CD14-positive monocyte (primary cell): ENCODE results near the gene PCDHA5. TPM values are rescaled to one million over a fixed set of nuclear protein-coding genes. Genes with fewer than 3 reads are reported as not detected.
"Not testable (repeated sequence)": the region's sequence is repeated elsewhere in the genome, so short reads cannot be mapped to it uniquely, and the experiment has no call there.

Experiments
- DNase-seq, 3 donors: peaks; one replicate each; pipeline ENCODE4 v3.0.0-alpha.2; 2011 to 2022
- H2AFZ ChIP-seq: 2 replicates; pipeline ENCODE4 v1.6.0; 2012; ENCODE audit warnings: mild to moderate bottlenecking, low read depth, low read length, inconsistent platforms; ENCODE audit not compliant: insufficient read depth, poor library complexity, severe bottlenecking
- H3K27ac ChIP-seq, 2 donors: 1 replicate in 1 of 2; 2 replicates in 1 of 2; pipeline ENCODE4 v1.5.1; 2012 to 2013; ENCODE audit warnings: low read length in 2 of 2, control low read depth in 1 of 2, inconsistent platforms in 1 of 2, low read depth in 1 of 2, mild to moderate bottlenecking in 1 of 2
- H3K27me3 ChIP-seq, 2 donors: one replicate each; pipeline versions ENCODE4 v1.6.0 to v1.6.1; 2011 to 2013; ENCODE audit warnings: low read length in 2 of 2; ENCODE audit not compliant: control insufficient read depth in 2 of 2, insufficient read depth in 2 of 2
- H3K36me3 ChIP-seq, 2 donors: replicated peaks in 1 of 2; 1 replicate in 1 of 2; 2 replicates in 1 of 2; pipeline versions ENCODE4 v1.5.1 to v1.6.1; 2012 to 2013; ENCODE audit warnings: low read length in 2 of 2, control low read depth in 1 of 2, inconsistent platforms in 1 of 2, mild to moderate bottlenecking in 1 of 2; ENCODE audit not compliant: insufficient read depth in 2 of 2, control insufficient read depth in 1 of 2
- H3K4me1 ChIP-seq, 2 donors: 1 replicate in 1 of 2; 2 replicates in 1 of 2; pipeline versions ENCODE4 v1.5.1 to v1.6.1; 2012 to 2013; ENCODE audit warnings: low read length in 2 of 2, control low read depth in 1 of 2, inconsistent platforms in 1 of 2, mild to moderate bottlenecking in 1 of 2, moderate library complexity in 1 of 2; ENCODE audit not compliant: insufficient read depth in 2 of 2, control insufficient read depth in 1 of 2
- H3K4me2 ChIP-seq: replicated peaks from 2 replicates; pipeline ENCODE3; 2012; ENCODE audit warnings: low read length, moderate library complexity, mild to moderate bottlenecking; ENCODE audit not compliant: poor library complexity, severe bottlenecking; ENCODE audit errors: extremely low read depth
- H3K4me3 ChIP-seq, 3 experiments: fragments of 200-600 bp in 1 of 3; sonication (generic) in 1 of 3; replicated peaks in 1 of 3; 1 replicate in 2 of 3; 2 replicates in 1 of 3; pipeline ENCODE4 v1.5.1; 2011 to 2013; ENCODE audit warnings: low read length in 3 of 3, mild to moderate bottlenecking in 3 of 3, control low read depth in 2 of 3, low read depth in 2 of 3, inconsistent platforms in 1 of 3, moderate library complexity in 1 of 3
- H3K79me2 ChIP-seq: 2 replicates; pipeline ENCODE4 v1.6.0; 2012; ENCODE audit warnings: mild to moderate bottlenecking, control low read depth, inconsistent platforms, low read length, moderate library complexity; ENCODE audit not compliant: insufficient read depth
- H3K9ac ChIP-seq: 2 replicates; pipeline ENCODE4 v1.6.0; 2017; ENCODE audit warnings: low read length, mild to moderate bottlenecking; ENCODE audit not compliant: insufficient read depth, poor library complexity, severe bottlenecking
- H3K9me3 ChIP-seq, 2 donors: replicated peaks in 1 of 2; 1 replicate in 1 of 2; 2 replicates in 1 of 2; pipeline versions ENCODE4 v1.5.1 to v1.6.1; 2012 to 2013; ENCODE audit warnings: low read length in 2 of 2, control low read depth in 1 of 2; ENCODE audit not compliant: control insufficient read depth in 1 of 2, insufficient read depth in 1 of 2
- H4K20me1 ChIP-seq: 2 replicates; pipeline ENCODE4 v1.6.0; 2012; ENCODE audit warnings: mild to moderate bottlenecking, low read length, control low read depth, moderate library complexity; ENCODE audit not compliant: insufficient read depth
- H3K27ac Mint-ChIP-seq, 7 donors: one replicate each; pipeline ENCODE4 v1.8.0; 2020; ENCODE audit warnings: mild to moderate bottlenecking in 7 of 7, mixed read lengths in 7 of 7, moderate library complexity in 6 of 7, inconsistent platforms in 2 of 7
- H3K27me3 Mint-ChIP-seq, 3 donors: one replicate each; pipeline ENCODE4 v1.8.0; 2021 to 2022; ENCODE audit warnings: low read depth in 3 of 3, mild to moderate bottlenecking in 3 of 3, mixed read lengths in 3 of 3, moderate library complexity in 3 of 3, inconsistent platforms in 1 of 3
- H3K36me3 Mint-ChIP-seq, 2 donors: one replicate each; pipeline ENCODE4 v1.8.0; 2020; ENCODE audit warnings: mixed read lengths in 2 of 2, inconsistent platforms in 1 of 2, mild to moderate bottlenecking in 1 of 2
- H3K4me1 Mint-ChIP-seq: one replicate; pipeline ENCODE4 v1.8.0; 2020; ENCODE audit warnings: mild to moderate bottlenecking, mixed read lengths
- H3K4me3 Mint-ChIP-seq, 2 donors: one replicate each; pipeline ENCODE4 v1.8.0; 2020; ENCODE audit warnings: mild to moderate bottlenecking in 2 of 2, mixed read lengths in 2 of 2, moderate library complexity in 1 of 2
- H3K9me3 Mint-ChIP-seq, 7 donors: one replicate each; pipeline ENCODE4 v1.8.0; 2020 to 2022; ENCODE audit warnings: mixed read lengths in 7 of 7, mild to moderate bottlenecking in 6 of 7, moderate library complexity in 6 of 7, inconsistent platforms in 2 of 7
- CTCF ChIP-seq: fragments of 200-600 bp; IDR thresholded peaks from one replicate; pipeline ENCODE4 v1.8.0; 2022; ENCODE audit warnings: antibody characterized with exemption, mild to moderate bottlenecking
- whole genome bisulfite sequencing: methylation state at CpG from one replicate; pipeline ENCODE4 v1.1.5; 2013; ENCODE audit warnings: missing lambda C conversion rate; ENCODE audit not compliant: insufficient coverage; 5-methylcytosine and 5-hydroxymethylcytosine counted together
- intact Hi-C, 2 donors: fragments of 100-400 bp; cut with micrococcal nuclease; formaldehyde crosslinking; loops; one replicate each; pipeline versions ENCODE4 v1.15.0 to v1.15.1; 2023
- polyA plus RNA-seq, 3 donors: library from polyadenylated mRNA; depleted of rRNA in 1 of 3; unstranded in 2 of 3; stranded (reverse) in 1 of 3; fragments of 300-500 nt in 2 of 3; fragments of >200 nt in 1 of 3; fragmentation: Illumina TruSeq in 2 of 3; gene quantifications; 1 replicate in 2 of 3; 2 replicates in 1 of 3; pipeline ENCODE4 v1.2.3, GENCODE V29; 2012 to 2021

Gene PCDHA5
- polyA plus RNA-seq, 3 donors: not detected

- H2AFZ ChIP-seq: no peak within 1 kb of the TSS
- H3K9me3 ChIP-seq: peaks cover 57 to 91% of the 10 kb centered on the region in 2 donors
- peaks cover 0 to 4% of the 10 kb centered on the region in 2 donors for H3K4me1 ChIP-seq
- H3K27ac ChIP-seq: no peak within 1 kb of the TSS
- H3K4me2 ChIP-seq: no peak within 1 kb of the TSS
- H3K4me3 Mint-ChIP-seq: peak within 1 kb of the TSS in 1 of 2 donors; percentile 57
- no peaks in the 10 kb centered on the region for H4K20me1 ChIP-seq
- no peaks in the 10 kb centered on the region for H3K79me2 ChIP-seq
- WGBS: 26% methylated on average over 25 of the region's 29 CpGs
- TF ChIP-seq CTCF: no peak
- H3K36me3 Mint-ChIP-seq: peaks cover 3 to 12% of the 10 kb centered on the region in 2 donors
- intact Hi-C loops: no loop called here
- peaks cover 18 to 33% (median 29%) of the 10 kb centered on the region in 3 donors for H3K27me3 Mint-ChIP-seq
- H3K36me3 ChIP-seq: no peaks in the 10 kb centered on the region
- H3K9me3 Mint-ChIP-seq: peaks cover 52 to 81% (median 75%) of the 10 kb centered on the region in 7 donors
- peaks cover 0 to 37% of the 10 kb centered on the region in 2 donors for H3K27me3 ChIP-seq
- no peak for DNase-seq
- H3K9ac ChIP-seq: no peak within 1 kb of the TSS
- no peak within 1 kb of the TSS for H3K4me3 ChIP-seq
- H3K27ac Mint-ChIP-seq: peak within 1 kb of the TSS in 1 of 7 donors; percentile 33
- H3K4me1 Mint-ChIP-seq: no peaks in the 10 kb centered on the region
Measured at GRCh38 chr5:140785905-140786686, 35.3 kb upstream of the PCDHA5 start, which contains the start of gene PCDHA1. Gene PCDHA1, plus strand, starts transcription at chr5:140786140.

- H3K4me2 ChIP-seq, H4K20me1 ChIP-seq, H3K4me1 Mint-ChIP-seq, H2AFZ ChIP-seq, H3K27ac Mint-ChIP-seq, H3K4me1 ChIP-seq, H3K79me2 ChIP-seq, H3K27ac ChIP-seq, DNase-seq, H3K9ac ChIP-seq, intact Hi-C loops, H3K36me3 ChIP-seq: not testable (repeated sequence)
- peaks cover 47 to 85% (median 72%) of the 10 kb centered on the region in 7 donors for H3K9me3 Mint-ChIP-seq
- peaks cover 18 to 33% (median 29%) of the 10 kb centered on the region in 3 donors for H3K27me3 Mint-ChIP-seq
- H3K27me3 ChIP-seq: peaks cover 0 to 37% of the 10 kb centered on the region in 2 donors
- 47% methylated on average over 44 of the region's 44 CpGs for WGBS
- peak overlapping the region in 1 of 2 donors; percentile 57 for H3K4me3 Mint-ChIP-seq
- peak overlapping the region in 1 of 3 experiments; percentile 17 for H3K4me3 ChIP-seq
- peaks cover 51 to 93% of the 10 kb centered on the region in 2 donors for H3K9me3 ChIP-seq
- peaks cover 3 to 12% of the 10 kb centered on the region in 2 donors for H3K36me3 Mint-ChIP-seq
Measured at GRCh38 chr5:140787422-140787821, 34.0 kb upstream of the PCDHA5 start.

- H3K27ac Mint-ChIP-seq, H3K9ac ChIP-seq, H4K20me1 ChIP-seq, DNase-seq, H3K4me1 Mint-ChIP-seq, H3K4me2 ChIP-seq, H3K4me3 ChIP-seq, H3K79me2 ChIP-seq, H3K27ac ChIP-seq, H3K36me3 ChIP-seq, H2AFZ ChIP-seq, intact Hi-C loops, H3K4me1 ChIP-seq: not testable (repeated sequence)
- Histone ChIP-seq H3K9me3 (peaks cover 47 to 93% of the 10 kb centered on the region in 2 donors), H3K27me3 (peaks cover 0 to 38% of the 10 kb centered on the region in 2 donors)
- Mint-ChIP-seq H3K9me3 (peaks cover 43 to 84% (median 66%) of the 10 kb centered on the region in 7 donors), H3K4me3 (peak overlapping the region in 1 of 2 donors; percentile 57), H3K27me3 (peaks cover 18 to 33% (median 29%) of the 10 kb centered on the region in 3 donors), H3K36me3 (peaks cover 3 to 12% of the 10 kb centered on the region in 2 donors)
- 47% methylated on average over 69 of the region's 70 CpGs for WGBS
Measured at GRCh38 chr5:140787849-140788504, 33.4 kb upstream of the PCDHA5 start.
